COLO829 (cell line): ENCODE results near the gene DENND1A.

Source experiments
- DNase-seq: peaks from one replicate; pipeline ENCODE4 v3.0.0; 2012; ENCODE audit warnings: low spot score

DENND1A gene

GRCh38 chr9:123863164-123863855, 66.6 kb downstream of the DENND1A start:
- DNase-seq = no peak

GRCh38 chr9:123861756-123862120, 68.2 kb downstream of the DENND1A start:
- DNase-seq = no peak

GRCh38 chr9:123861086-123861755, 68.7 kb downstream of the DENND1A start:
- DNase-seq = no peak

GRCh38 chr9:123860603-123861002, 69.3 kb downstream of the DENND1A start:
- no peak for DNase-seq

GRCh38 chr9:123852403-123852802, 77.5 kb downstream of the DENND1A start:
- no peak for DNase-seq

GRCh38 chr9:123851851-123852250, 78.1 kb downstream of the DENND1A start:
- no peak for DNase-seq

GRCh38 chr9:123848447-123849085, 81.4 kb downstream of the DENND1A start:
- DNase-seq = no peak

- DNase-seq = no peak
Observed at GRCh38 chr9:123846966-123847365, 83.0 kb downstream of the DENND1A start.

- no peak for DNase-seq
Observed at GRCh38 chr9:123843703-123844102, 86.2 kb downstream of the DENND1A start.

- DNase-seq = no peak
Observed at GRCh38 chr9:123835821-123836220, 94.1 kb downstream of the DENND1A start.

- DNase-seq = peak; percentile 8
Observed at GRCh38 chr9:123834889-123835562, 94.9 kb downstream of the DENND1A start.

GRCh38 chr9:123834218-123834888, 95.6 kb downstream of the DENND1A start:
- DNase-seq = no peak

GRCh38 chr9:123832858-123833650, 96.9 kb downstream of the DENND1A start:
- no peak for DNase-seq

- no peak for DNase-seq
Observed at GRCh38 chr9:123832176-123832575, 97.8 kb downstream of the DENND1A start.

- no peak for DNase-seq
Observed at GRCh38 chr9:123828449-123828848, 101.5 kb downstream of the DENND1A start.

GRCh38 chr9:123825342-123826060, 104.4 kb downstream of the DENND1A start:
- no peak for DNase-seq

GRCh38 chr9:123823194-123823947, 106.6 kb downstream of the DENND1A start:
- no peak for DNase-seq

- DNase-seq = no peak
Observed at GRCh38 chr9:123821619-123822018, 108.3 kb downstream of the DENND1A start.

- no peak for DNase-seq
Observed at GRCh38 chr9:123820139-123820538, 109.8 kb downstream of the DENND1A start.
